Measurements from ENCODE around the gene COMMD3. TPM values are rescaled to one million over a fixed set of nuclear protein-coding genes. Genes with fewer than 3 reads are reported as not detected.
A peak's percentile ranks its signal among the peaks of the same experiment; 100 is the strongest.

Gene COMMD3
- total RNA-seq, 4 donors from 2014 or later: 17.5 to 68.6 (median 24.6) TPM

DNA sequence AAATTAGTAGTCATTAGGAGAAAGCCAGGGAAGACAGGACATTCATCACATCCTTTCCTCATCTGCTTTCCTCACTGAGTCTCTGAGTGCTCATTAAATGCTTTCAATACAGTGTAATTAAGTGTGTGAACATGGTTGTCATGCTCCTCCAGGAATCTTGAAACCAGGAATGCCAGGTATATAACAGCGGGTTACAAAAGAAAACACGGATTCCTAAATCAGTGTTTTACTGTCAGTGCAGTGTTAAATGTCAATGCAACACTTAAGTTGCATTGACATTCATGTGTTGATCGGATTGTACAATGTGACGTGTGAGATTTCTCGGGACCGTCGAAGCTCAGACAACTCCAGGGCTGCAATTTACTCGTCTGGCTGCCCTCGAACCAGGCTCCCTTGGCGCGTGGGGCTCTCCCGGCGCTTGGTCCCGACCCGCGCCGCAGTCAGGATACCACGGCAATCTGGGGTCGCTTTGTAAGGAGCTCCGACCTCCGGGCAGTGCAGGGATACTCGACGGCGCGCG lies 28.7 kb downstream of the COMMD3 start:
- TF ChIP-seq POLR2A (IDR thresholded peaks at IDR 0.05) (no peak), CTCF (IDR thresholded peaks at IDR 0.05) (no peak), EP300 (IDR thresholded peaks at IDR 0.05) (no peak), POLR2AphosphoS5 (IDR thresholded peaks at IDR 0.05) (no peak)
- no peak for ATAC-seq
- H3K27me3 ChIP-seq: peaks cover 74% of the 10 kb centered on the region
- H3K36me3 ChIP-seq: no peaks in the 10 kb centered on the region
- H3K9me3 ChIP-seq: peaks cover 0 to 11% (median 0%) of the 10 kb centered on the region in 3 donors
- peak overlapping the region in 1 of 2 donors; percentile 30 for H3K4me3 ChIP-seq
- H3K27ac ChIP-seq: no peak overlapping the region
- H3K4me1 ChIP-seq: peaks cover 0 to 22% (median 7%) of the 10 kb centered on the region in 3 donors
- 10 to 28% methylated on average over 3 to 11 of the region's 26 CpGs for WGBS, 2 donors (ENCODE audit: low coverage in 1 of 2)

DNA sequence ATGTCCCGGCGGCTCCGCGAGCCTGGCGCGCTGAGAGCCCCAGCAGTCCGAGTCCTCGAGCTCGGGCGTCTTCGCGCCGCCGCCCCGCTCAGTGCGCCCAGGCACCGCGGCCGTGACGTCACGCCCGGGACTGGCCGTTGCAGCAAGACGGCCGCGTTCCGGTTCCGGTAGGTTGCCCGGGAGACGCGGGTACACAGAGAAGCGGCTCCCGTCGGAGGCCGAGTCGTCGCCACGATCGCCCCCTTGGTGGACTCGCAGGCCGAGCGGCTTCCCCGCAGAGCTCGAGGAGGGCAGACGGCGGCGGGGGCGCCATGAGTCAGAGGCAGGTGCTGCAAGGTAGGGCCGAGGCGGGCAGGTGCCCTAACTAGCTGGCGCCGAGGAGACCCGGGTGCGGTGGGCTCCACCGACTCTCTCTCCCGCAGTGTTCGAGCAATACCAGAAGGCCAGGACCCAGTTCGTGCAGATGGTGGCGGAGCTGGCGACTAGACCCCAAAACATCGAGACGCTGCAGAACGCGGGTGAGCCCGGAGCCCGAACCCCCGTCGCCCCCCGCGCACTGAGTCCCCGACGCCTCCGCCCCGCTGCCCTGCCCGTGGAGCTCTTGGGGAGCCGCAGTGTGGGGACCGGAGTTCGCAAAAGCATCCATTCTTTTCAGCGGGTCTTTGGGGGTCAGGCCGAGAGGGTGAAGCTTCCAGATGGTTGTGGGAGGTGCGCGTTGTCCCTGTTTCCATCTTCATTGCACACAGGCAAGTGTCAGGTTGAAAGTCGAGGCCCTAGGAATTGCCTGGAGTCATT lies 29.3 kb downstream of the COMMD3 start, which contains the start of gene SPAG6:
TSS of gene SPAG6 (plus strand) at position 196 of the 795 bp plus-strand sequence. CDS start at position 312, 116 bp downstream.
- Histone ChIP-seq H3K27ac (no peak within 1 kb of the TSS), H3K4me3 (peak within 1 kb of the TSS in 1 of 2 donors; percentile 30), H3K4me1 (peaks cover 0 to 19% (median 6%) of the 10 kb centered on the region in 3 donors), H3K36me3 (no peaks in the 10 kb centered on the region), H3K27me3 (peaks cover 74% of the 10 kb centered on the region), H3K9me3 (peaks cover 0 to 11% (median 0%) of the 10 kb centered on the region in 3 donors)
- no peak for ATAC-seq
- 0% methylated on average over 1 of the region's 83 CpGs for WGBS, 2 donors (ENCODE audit: low coverage in 1 of 2)
- TF ChIP-seq POLR2A (IDR thresholded peaks at IDR 0.05) (no peak), CTCF (IDR thresholded peaks at IDR 0.05) (no peak), POLR2AphosphoS5 (IDR thresholded peaks at IDR 0.05) (no peak), EP300 (IDR thresholded peaks at IDR 0.05) (no peak)

DNA sequence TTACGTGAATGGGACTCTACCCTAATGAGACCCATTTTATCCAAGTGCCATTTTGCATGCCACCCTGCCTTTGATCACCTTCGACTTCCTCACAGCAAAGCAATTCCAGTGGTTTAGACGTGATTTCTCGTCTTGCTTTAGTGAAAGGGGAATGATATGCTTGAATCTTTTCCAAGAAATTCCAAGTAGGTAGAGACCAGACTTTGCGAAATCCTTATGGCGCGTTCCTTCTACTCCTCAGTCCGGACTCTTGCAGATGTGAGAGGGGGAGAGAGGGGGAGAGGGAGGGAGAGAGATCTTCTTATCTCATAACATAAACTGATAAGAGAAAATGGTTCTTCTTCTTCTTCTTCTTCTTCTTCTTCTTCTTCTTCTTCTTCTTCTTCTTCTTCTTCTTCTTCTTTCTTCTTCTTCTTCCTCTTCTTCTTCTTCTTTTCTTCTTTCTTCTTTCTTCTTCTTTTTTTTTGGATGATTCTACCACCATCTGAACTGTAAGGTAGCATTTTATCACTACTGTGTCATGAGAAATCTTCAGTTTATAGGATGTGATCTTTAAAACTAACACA lies 30.0 kb downstream of the COMMD3 start:
- peaks cover 72% of the 10 kb centered on the region for H3K27me3 ChIP-seq
- H3K4me1 ChIP-seq: peaks cover 0 to 16% (median 6%) of the 10 kb centered on the region in 3 donors
- TF ChIP-seq EP300 (IDR thresholded peaks at IDR 0.05) (no peak), POLR2AphosphoS5 (IDR thresholded peaks at IDR 0.05) (no peak), CTCF (IDR thresholded peaks at IDR 0.05) (no peak), POLR2A (IDR thresholded peaks at IDR 0.05) (no peak)
- no peak overlapping the region for H3K4me3 ChIP-seq
- H3K27ac ChIP-seq: no peak overlapping the region
- WGBS, 2 donors (ENCODE audit: low coverage in 1 of 2): 26 to 49% methylated on average over 7 to 8 of the region's 8 CpGs
- ATAC-seq: no peak
- no peaks in the 10 kb centered on the region for H3K36me3 ChIP-seq
- peaks cover 0 to 11% (median 0%) of the 10 kb centered on the region in 3 donors for H3K9me3 ChIP-seq

DNA sequence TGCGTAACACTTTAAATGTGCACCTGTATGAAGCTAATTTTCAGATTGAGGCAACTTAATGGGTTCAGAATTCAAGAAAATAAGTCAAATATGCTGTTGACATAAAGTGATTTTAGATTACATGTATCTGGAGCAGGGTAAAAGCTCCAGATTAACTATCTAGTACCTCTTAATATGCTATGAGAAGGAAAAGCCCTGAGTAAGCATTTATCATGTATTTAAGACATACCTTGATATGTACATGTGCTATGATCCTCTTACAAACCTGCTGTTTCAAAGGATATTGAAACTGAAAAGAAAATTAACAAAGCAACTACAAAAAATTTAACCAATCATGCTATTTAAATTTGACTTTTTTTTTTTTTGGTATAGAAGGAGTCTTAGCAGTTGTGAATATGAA lies 33.6 kb downstream of the COMMD3 start:
- Histone ChIP-seq H3K36me3 (no peaks in the 10 kb centered on the region), H3K4me3 (no peak overlapping the region), H3K27ac (no peak overlapping the region), H3K27me3 (peaks cover 37% of the 10 kb centered on the region), H3K9me3 (peaks cover 0 to 11% (median 0%) of the 10 kb centered on the region in 3 donors), H3K4me1 (peaks cover 0 to 9% (median 0%) of the 10 kb centered on the region in 3 donors)
- TF ChIP-seq EP300 (IDR thresholded peaks at IDR 0.05) (no peak), CTCF (IDR thresholded peaks at IDR 0.05) (no peak), POLR2A (IDR thresholded peaks at IDR 0.05) (no peak), POLR2AphosphoS5 (IDR thresholded peaks at IDR 0.05) (no peak)
- no peak for ATAC-seq
- WGBS, 2 donors (ENCODE audit: low coverage in 1 of 2): 91 to 100% methylated on average over 1 of the region's 1 CpG

Data from gastroesophageal sphincter (tissue), 4 donors.